Progenitor cell of endocrine pancreas (in vitro differentiated cells): ENCODE data around the gene SHROOM1. TPM values are rescaled to one million over a fixed set of nuclear protein-coding genes. Genes with fewer than 3 reads are reported as not detected.

Source experiments
- DNase-seq: peaks from one replicate; pipeline ENCODE4 v3.0.0; 2021; ENCODE audit warnings: low spot score; ENCODE audit not compliant: unreplicated experiment
- H3K27ac Mint-ChIP-seq: 2 replicates; pipeline ENCODE4 v1.8.0; 2021; ENCODE audit warnings: mild to moderate bottlenecking, moderate library complexity, mixed read lengths
- H3K27me3 Mint-ChIP-seq: 2 replicates; pipeline ENCODE4 v1.8.0; 2021; ENCODE audit warnings: mixed read lengths
- H3K36me3 Mint-ChIP-seq: 2 replicates; pipeline ENCODE4 v1.8.0; 2022; ENCODE audit warnings: mixed read lengths; ENCODE audit not compliant: insufficient read depth
- H3K4me1 Mint-ChIP-seq: 2 replicates; pipeline ENCODE4 v1.8.0; 2021; ENCODE audit warnings: low read depth, mixed read lengths
- H3K4me3 Mint-ChIP-seq: 2 replicates; pipeline ENCODE4 v1.8.0; 2021; ENCODE audit warnings: low read depth, mild to moderate bottlenecking, moderate library complexity, mixed read lengths
- H3K9me3 Mint-ChIP-seq: 2 replicates; pipeline ENCODE4 v1.8.0; 2021; ENCODE audit warnings: low read depth, mixed read lengths
- CTCF ChIP-seq: fragments of 200-600 bp; sonication (generic); IDR thresholded peaks from one replicate; pipeline ENCODE4 v1.5.0; 2021; ENCODE audit warnings: antibody characterized with exemption, mild to moderate bottlenecking; ENCODE audit not compliant: unreplicated experiment
- total RNA-seq: library from RNA; stranded (reverse); gene quantifications from 2 replicates; pipeline ENCODE4 v1.2.1, GENCODE V29; 2021

Gene SHROOM1
- total RNA-seq, 1 donor from 2014 or later: 10.0 TPM

- no peaks in the 10 kb centered on the region for H3K36me3 Mint-ChIP-seq
- H3K27ac Mint-ChIP-seq: no peak overlapping the region
- TF ChIP-seq CTCF: no peak
- peaks cover 63% of the 10 kb centered on the region for H3K27me3 Mint-ChIP-seq
- H3K4me1 Mint-ChIP-seq: peaks cover 1% of the 10 kb centered on the region
- DNase-seq: no peak
- peak overlapping the region; percentile 61 for H3K4me3 Mint-ChIP-seq
- H3K9me3 Mint-ChIP-seq: no peaks in the 10 kb centered on the region
These were observed 15.7 kb downstream of the SHROOM1 start for GRCh38 chr5:132814503-132815294.

- DNase-seq: peak; percentile 39
- Mint-ChIP-seq H3K4me3 (no peak overlapping the region), H3K27me3 (peaks cover 58% of the 10 kb centered on the region), H3K27ac (no peak overlapping the region), H3K9me3 (no peaks in the 10 kb centered on the region), H3K36me3 (no peaks in the 10 kb centered on the region), H3K4me1 (peaks cover 1% of the 10 kb centered on the region)
- peak; percentile 13 for TF ChIP-seq CTCF
These were observed 16.6 kb downstream of the SHROOM1 start for GRCh38 chr5:132813599-132814502.

GRCh38 chr5:132812781-132813598 lies 17.5 kb downstream of the SHROOM1 start, which contains the start of gene SOWAHA:
TSS of gene SOWAHA (plus strand) at chr5:132813302. CDS start at chr5:132813622, 320 bp downstream.
- DNase-seq: no peak

GRCh38 chr5:132812123-132812765 lies 18.2 kb downstream of the SHROOM1 start:
- no peak for TF ChIP-seq CTCF
- Mint-ChIP-seq H3K9me3 (no peaks in the 10 kb centered on the region), H3K36me3 (no peaks in the 10 kb centered on the region), H3K4me3 (peak overlapping the region; percentile 73), H3K27ac (no peak overlapping the region), H3K27me3 (peaks cover 49% of the 10 kb centered on the region), H3K4me1 (peaks cover 10% of the 10 kb centered on the region)
- DNase-seq: no peak

More at GRCh38 chr5:132812781-132813598, 17.5 kb downstream of the SHROOM1 start, which contains the start of gene SOWAHA:
- H3K36me3 Mint-ChIP-seq: no peaks in the 10 kb centered on the region
- TF ChIP-seq CTCF: no peak
- H3K4me1 Mint-ChIP-seq: peaks cover 5% of the 10 kb centered on the region
- no peaks in the 10 kb centered on the region for H3K9me3 Mint-ChIP-seq
- H3K27ac Mint-ChIP-seq: peak within 1 kb of the TSS; percentile 16
- H3K4me3 Mint-ChIP-seq: peak within 1 kb of the TSS; percentile 73
- peaks cover 53% of the 10 kb centered on the region for H3K27me3 Mint-ChIP-seq
